ENCODE measurements around the gene PHF1.
A peak's percentile ranks its signal among the peaks of the same experiment; 100 is the strongest.

Gene PHF1

GRCh38 chr6:33404884-33405283 lies 5.9 kb upstream of the PHF1 start:
- TF ChIP-seq CTCF (conservative IDR thresholded peaks at IDR 0.05) (no peak), ZFX (IDR thresholded peaks at IDR 0.05) (no peak)
- H3K27ac ChIP-seq, result no peak overlapping the region

GRCh38 chr6:33405386-33405940 lies 5.4 kb upstream of the PHF1 start:
- H3K27ac ChIP-seq, result no peak overlapping the region
- TF ChIP-seq ZFX (IDR thresholded peaks at IDR 0.05), result no peak
- no peak for TF ChIP-seq CTCF (conservative IDR thresholded peaks at IDR 0.05)

GRCh38 chr6:33406126-33406525 lies 4.7 kb upstream of the PHF1 start:
- TF ChIP-seq CTCF (conservative IDR thresholded peaks at IDR 0.05), result no peak
- TF ChIP-seq ZFX (IDR thresholded peaks at IDR 0.05), result no peak
- H3K27ac ChIP-seq, result no peak overlapping the region

GRCh38 chr6:33407132-33407718 lies 3.6 kb upstream of the PHF1 start:
- TF ChIP-seq ZFX (IDR thresholded peaks at IDR 0.05), result no peak
- no peak for TF ChIP-seq CTCF (conservative IDR thresholded peaks at IDR 0.05)
- H3K27ac ChIP-seq, result no peak overlapping the region

GRCh38 chr6:33410050-33410710 lies 634 bp upstream of the PHF1 start:
- TF ChIP-seq ZFX (IDR thresholded peaks at IDR 0.05) (no peak), CTCF (conservative IDR thresholded peaks at IDR 0.05) (no peak)
- peak overlapping the region; percentile 91 for H3K27ac ChIP-seq

GRCh38 chr6:33411632-33412005 lies 805 bp downstream of the PHF1 start:
- H3K27ac ChIP-seq, result peak overlapping the region; percentile 91
- TF ChIP-seq ZFX (IDR thresholded peaks at IDR 0.05), result no peak

- no peak overlapping the region; the same call in 1 of the 2 replicates for H3K27ac ChIP-seq
Observed at GRCh38 chr6:33412140-33413009, 1.6 kb downstream of the PHF1 start.

More at GRCh38 chr6:33412140-33413009, 1.6 kb downstream of the PHF1 start:
- TF ChIP-seq CTCF (conservative IDR thresholded peaks at IDR 0.05) (no peak), ZFX (IDR thresholded peaks at IDR 0.05) (no peak)

Measured in C4-2B (cell line).